H1 (cell line): Measurements from ENCODE around the gene PDC. TPM values are rescaled to one million over a fixed set of nuclear protein-coding genes. Genes with fewer than 3 reads are reported as not detected.

Experiments
- CTCF ChIA-PET: fragments of 300-600 bp; sonication (Branson Sonifier 250); formaldehyde crosslinking; loops from one replicate; lab custom pipeline; 2021; ENCODE audit not compliant: partially characterized antibody; lab: Charles Lee
- POLR2A ChIA-PET: fragments of 300-600 bp; sonication (Branson Sonifier 250); formaldehyde crosslinking; loops from one replicate; lab custom pipeline; 2021; ENCODE audit warnings: inconsistent platforms; ENCODE audit not compliant: partially characterized antibody; lab: Charles Lee
- DNase-seq, 2 experiments: peaks; one replicate each; pipeline versions ENCODE4 v3.0.0 to v3.0.0-alpha.2; 2010 to 2022; ENCODE audit warnings: low spot score in 2 of 2, low read depth in 1 of 2, mixed read lengths in 1 of 2
- FAIRE-seq: peaks from 2 replicates; lab custom pipeline; 2011; peaks lifted over from hg19 to GRCh38; lab: Jason Lieb, UNC
- H2AFZ ChIP-seq: 2 replicates; pipeline ENCODE4 v1.8.1; 2012; ENCODE audit warnings: low read length, inconsistent platforms
- H2AK5ac ChIP-seq: 2 replicates; pipeline ENCODE4 v1.6.1; 2013; ENCODE audit warnings: low read depth, low read length
- H2BK120ac ChIP-seq: replicated peaks from 2 replicates; pipeline ENCODE3; 2013; ENCODE audit warnings: low read depth, low read length, inconsistent platforms
- H2BK12ac ChIP-seq: 2 replicates; pipeline ENCODE4 v1.6.1; 2013; ENCODE audit warnings: low read depth, low read length
- H2BK15ac ChIP-seq: 2 replicates; pipeline ENCODE4 v1.6.1; 2013; ENCODE audit warnings: low read length
- H2BK20ac ChIP-seq: 2 replicates; pipeline ENCODE4 v1.6.1; 2013; ENCODE audit warnings: low read length
- H2BK5ac ChIP-seq: 2 replicates; pipeline ENCODE4 v1.6.1; 2013; ENCODE audit warnings: low read depth, low read length
- H3K14ac ChIP-seq: 2 replicates; pipeline ENCODE4 v1.6.1; 2013; ENCODE audit warnings: inconsistent platforms; ENCODE audit not compliant: insufficient read length
- H3K18ac ChIP-seq: 2 replicates; pipeline ENCODE4 v1.6.1; 2013; ENCODE audit warnings: low read length; ENCODE audit errors: extremely low read depth
- H3K23ac ChIP-seq: 2 replicates; pipeline ENCODE4 v1.6.1; 2013; ENCODE audit warnings: inconsistent platforms; ENCODE audit not compliant: insufficient read length
- H3K23me2 ChIP-seq: 2 replicates; pipeline ENCODE4 v1.6.1; 2013; ENCODE audit warnings: low read depth, low read length
- H3K27ac ChIP-seq: 2 replicates; pipeline ENCODE4 v1.6.1; 2011; ENCODE audit warnings: low read depth, low read length, inconsistent platforms
- H3K27me3 ChIP-seq, 4 experiments: replicated peaks in 1 of 4; 1 replicate in 1 of 4; 2 replicates in 3 of 4; pipeline versions ENCODE4 v1.6.1 to v1.8.1; 2011 to 2013; ENCODE audit warnings: low read length in 3 of 4, mild to moderate bottlenecking in 3 of 4, inconsistent platforms in 2 of 4, mixed read lengths in 2 of 4, moderate library complexity in 1 of 4; ENCODE audit not compliant: control insufficient read depth in 3 of 4, insufficient read depth in 3 of 4; ENCODE audit errors: extremely low read depth in 1 of 4
- H3K36me3 ChIP-seq, 4 experiments: 2 replicates each; pipeline versions ENCODE4 v1.6.1 to v1.8.1; 2011 to 2013; ENCODE audit warnings: mild to moderate bottlenecking in 4 of 4, low read length in 3 of 4, moderate library complexity in 2 of 4, control low read depth in 1 of 4, inconsistent platforms in 1 of 4; ENCODE audit not compliant: insufficient read depth in 4 of 4, control insufficient read depth in 2 of 4
- H3K4ac ChIP-seq: replicated peaks from 2 replicates; pipeline ENCODE3; 2013; ENCODE audit warnings: low read length, low read depth, mixed read lengths, inconsistent platforms; ENCODE audit not compliant: insufficient read length
- H3K4me1 ChIP-seq, 4 experiments: replicated peaks in 1 of 4; 1 replicate in 1 of 4; 2 replicates in 3 of 4; pipeline versions ENCODE4 v1.6.1 to v1.8.1; 2011 to 2013; ENCODE audit warnings: low read length in 3 of 4, inconsistent platforms in 2 of 4, mixed read lengths in 1 of 4; ENCODE audit not compliant: insufficient read depth in 4 of 4, control insufficient read depth in 3 of 4
- H3K4me2 ChIP-seq, 2 experiments: 2 replicates each; pipeline versions ENCODE4 v1.6.1 to v1.8.1; 2011 to 2013; ENCODE audit warnings: low read depth in 2 of 2, low read length in 2 of 2, control low read depth in 1 of 2, inconsistent platforms in 1 of 2, mild to moderate bottlenecking in 1 of 2; ENCODE audit not compliant: insufficient read depth in 1 of 2
- H3K4me3 ChIP-seq, 4 experiments: fragments of 200-600, 300-600 bp in 1 of 4; sonication (generic), shearing (Covaris generic), sonication (Bioruptor Twin) in 1 of 4; 2 replicates each; pipeline versions ENCODE4 v1.5.1 to v1.8.1; 2011 to 2016; ENCODE audit warnings: low read length in 4 of 4, low read depth in 3 of 4, control low read depth in 2 of 4, inconsistent platforms in 2 of 4, mild to moderate bottlenecking in 2 of 4, mixed read lengths in 1 of 4, moderate library complexity in 1 of 4; ENCODE audit not compliant: insufficient read depth in 2 of 4; ENCODE audit errors: extremely low read depth in 1 of 4
- H3K56ac ChIP-seq: replicated peaks from 2 replicates; pipeline ENCODE3; 2013; ENCODE audit warnings: low read depth, mild to moderate bottlenecking, mixed read lengths, low read length, inconsistent platforms; ENCODE audit not compliant: insufficient read length
- H3K79me1 ChIP-seq: 2 replicates; pipeline ENCODE4 v1.6.1; 2013; ENCODE audit warnings: low read depth, low read length, control low read depth
- H3K79me2 ChIP-seq, 2 experiments: 2 replicates each; pipeline versions ENCODE4 v1.6.1 to v1.8.1; 2012 to 2013; ENCODE audit warnings: low read length in 2 of 2, mild to moderate bottlenecking in 2 of 2, inconsistent platforms in 1 of 2; ENCODE audit not compliant: insufficient read depth in 2 of 2, control insufficient read depth in 1 of 2
- H3K9ac ChIP-seq, 4 experiments: replicated peaks in 1 of 4; 1 replicate in 1 of 4; 2 replicates in 3 of 4; pipeline versions ENCODE4 v1.6.1 to v1.8.1; 2011 to 2013; ENCODE audit warnings: low read depth in 3 of 4, low read length in 3 of 4, control low read depth in 2 of 4, mild to moderate bottlenecking in 2 of 4, moderate library complexity in 2 of 4, inconsistent platforms in 1 of 4; ENCODE audit errors: extremely low read depth in 1 of 4
- H3K9me3 ChIP-seq, 2 experiments: 2 replicates each; pipeline versions ENCODE4 v1.6.1 to v1.8.1; 2012 to 2013; ENCODE audit warnings: mild to moderate bottlenecking in 2 of 2, moderate library complexity in 2 of 2, control low read depth in 1 of 2, inconsistent platforms in 1 of 2, low read depth in 1 of 2, low read length in 1 of 2, mixed read lengths in 1 of 2; ENCODE audit not compliant: insufficient read depth in 2 of 2
- H4K20me1 ChIP-seq, 2 experiments: replicated peaks in 1 of 2; 2 replicates each; pipeline versions ENCODE3 to v1.8.1; 2011 to 2013; ENCODE audit warnings: inconsistent platforms in 2 of 2, low read length in 2 of 2, mild to moderate bottlenecking in 1 of 2; ENCODE audit not compliant: insufficient read depth in 2 of 2, control insufficient read depth in 1 of 2
- H4K5ac ChIP-seq: 2 replicates; pipeline ENCODE4 v1.6.1; 2013; ENCODE audit warnings: low read length, low read depth, mixed read lengths, inconsistent platforms; ENCODE audit not compliant: insufficient read length
- H4K8ac ChIP-seq: 2 replicates; pipeline ENCODE4 v1.8.0; 2013; ENCODE audit warnings: mild to moderate bottlenecking, moderate library complexity, low read length, inconsistent platforms; ENCODE audit not compliant: insufficient read depth; ENCODE audit errors: extremely low read depth
- H4K91ac ChIP-seq: replicated peaks from 2 replicates; pipeline ENCODE3; 2013; ENCODE audit warnings: low read length, mixed read lengths, inconsistent platforms; ENCODE audit not compliant: insufficient read length
- ATF2 ChIP-seq: IDR thresholded peaks from 2 replicates; pipeline ENCODE4 v1.6.1; 2012; ENCODE audit warnings: low read length, inconsistent platforms
- CHD1 ChIP-seq: IDR thresholded peaks from 2 replicates; pipeline ENCODE4 v1.6.1; 2012; ENCODE audit warnings: low read depth, low read length, improper control_type of control experiment
- CTBP2 ChIP-seq: IDR thresholded peaks from 2 replicates; pipeline ENCODE4 v1.7.0; 2011; ENCODE audit warnings: borderline replicate concordance, mild to moderate bottlenecking, moderate library complexity, mixed read lengths, low read length; ENCODE audit not compliant: insufficient read depth, insufficient read length
- EZH2 ChIP-seq: fragments of 200-600 bp; sonication (generic); IDR thresholded peaks from 2 replicates; pipeline ENCODE4 v1.7.1; 2012; ENCODE audit warnings: low read depth, mild to moderate bottlenecking, moderate library complexity, low read length, inconsistent platforms; ENCODE audit not compliant: severe bottlenecking
- NANOG ChIP-seq: IDR thresholded peaks from 2 replicates; pipeline ENCODE4 v1.6.1; 2011; ENCODE audit warnings: low read length, low read depth, mild to moderate bottlenecking, inconsistent platforms; ENCODE audit not compliant: insufficient read depth, poor library complexity, severe bottlenecking
- NRF1 ChIP-seq: IDR thresholded peaks from 2 replicates; pipeline ENCODE4 v1.6.1; 2011; ENCODE audit warnings: mild to moderate bottlenecking, low read depth, low read length, improper control_type of control experiment
- RAD21 ChIP-seq, 2 experiments: IDR thresholded peaks in 1 of 2; conservative IDR thresholded peaks in 1 of 2; 2 replicates each; pipeline ENCODE4 v1.6.1; 2011; ENCODE audit warnings: low read depth in 2 of 2, low read length in 2 of 2, improper control_type of control experiment in 1 of 2, inconsistent platforms in 1 of 2, mild to moderate bottlenecking in 1 of 2, moderate library complexity in 1 of 2
- RXRA ChIP-seq: IDR thresholded peaks from 2 replicates; pipeline ENCODE4 v1.6.1; 2011; ENCODE audit warnings: low read depth, mild to moderate bottlenecking, low read length, moderate library complexity; ENCODE audit not compliant: insufficient read depth
- SIX5 ChIP-seq: IDR thresholded peaks from 2 replicates; pipeline ENCODE4 v1.6.1; 2011; ENCODE audit warnings: mild to moderate bottlenecking, low read depth, low read length
- SP2 ChIP-seq: IDR thresholded peaks from 2 replicates; pipeline ENCODE4 v1.6.1; 2012; ENCODE audit warnings: mild to moderate bottlenecking, low read length, inconsistent platforms
- TCF12 ChIP-seq: IDR thresholded peaks from 2 replicates; pipeline ENCODE4 v1.6.1; 2011; ENCODE audit warnings: low read depth, mild to moderate bottlenecking, low read length
- WGBS, 2 experiments: shearing (Covaris generic) in 1 of 2; methylation state at CpG; one replicate each; pipeline versions ENCODE4 v1.1.6 to v1.1.7; 2013 to 2015; ENCODE audit warnings: low lambda C conversion rate in 2 of 2, mixed read lengths in 2 of 2, inconsistent platforms in 1 of 2, low coverage in 1 of 2, missing lambda C conversion rate in 1 of 2; ENCODE audit not compliant: insufficient replicate concordance in 2 of 2, insufficient coverage in 1 of 2, insufficient read length in 1 of 2; ENCODE audit errors: extremely low coverage in 1 of 2, missing lambda C conversion rate in 1 of 2; 5-methylcytosine and 5-hydroxymethylcytosine counted together
- polyA plus RNA-seq, 7 experiments: library from polyadenylated mRNA; depleted of rRNA in 3 of 7; stranded (reverse) in 5 of 7; unstranded in 2 of 7; fragments of >200 nt in 5 of 7; fragments of 200-250 nt in 2 of 7; gene quantifications; 1 replicate in 5 of 7; 2 replicates in 1 of 7; 4 replicates in 1 of 7; pipeline versions ENCODE4 v1.2.1 to v1.2.3, GENCODE V29; 2011 to 2013; ENCODE audit warnings: missing spikeins in 2 of 7, mixed read lengths in 2 of 7
- total RNA-seq: library from RNA; stranded (reverse); fragmentation: NEBNext Ultra II Directional; extraction: Animal tissue kit (Norgen Biotek cat#: 25700); gene quantifications from 2 replicates; pipeline ENCODE4 v1.2.1, GENCODE V29; 2021
- TF ChIP-seq, protein P1 (sequence below): IDR thresholded peaks from 2 replicates; pipeline ENCODE4 v1.6.1; 2012; ENCODE audit warnings: inconsistent platforms

PDC gene
- total and polyA plus RNA-seq, 2 of the 8 experiments (the other 6 are each of a cell fraction or from before 2014, with no cell fraction given): not detected

- CTCF ChIA-PET: no interaction called here
- Histone ChIP-seq H3K9me3 (no peaks in the 10 kb centered on the region), H3K18ac (no peak overlapping the region), H3K79me2 (no peaks in the 10 kb centered on the region), H3K4me2 (no peak overlapping the region), H3K4ac (no peak overlapping the region)
- TF ChIP-seq CHD1 (no peak), SIX5 (no peak), NANOG (no peak), TCF12 (no peak), NRF1 (no peak), ATF2 (no peak), RAD21 (IDR thresholded peaks at IDR 0.05 in 1 of 2, conservative IDR thresholded peaks at IDR 0.05 in 1 of 2; ENCODE audit: low read depth in 2 of 2, low read length in 2 of 2) (no peak), CTBP2 (no peak), RXRA (no peak), SP2 (no peak), EZH2 (no peak)
- TF ChIP-seq, protein P1, sequence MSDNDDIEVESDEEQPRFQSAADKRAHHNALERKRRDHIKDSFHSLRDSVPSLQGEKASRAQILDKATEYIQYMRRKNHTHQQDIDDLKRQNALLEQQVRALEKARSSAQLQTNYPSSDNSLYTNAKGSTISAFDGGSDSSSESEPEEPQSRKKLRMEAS: no peak
- TF ChIP-seq, all 59 proteins: peak for 0
- Histone ChIP-seq H4K5ac (no peak overlapping the region), H4K8ac (no peak overlapping the region), H2BK5ac (no peak overlapping the region), H3K23me2 (no peaks in the 10 kb centered on the region), H3K56ac (no peak overlapping the region), H3K27ac (no peak overlapping the region), H3K27me3 (no peaks in the 10 kb centered on the region), H3K9ac (no peak overlapping the region), H3K4me3 (no peak overlapping the region), H2BK20ac (no peak overlapping the region), H3K14ac (no peak overlapping the region), H3K4me1 (no peaks in the 10 kb centered on the region; a peak in 2 of 7 replicates), H3K36me3 (no peaks in the 10 kb centered on the region), H2AFZ (no peak overlapping the region), H4K91ac (no peak overlapping the region), H3K79me1 (no peaks in the 10 kb centered on the region), H2BK15ac (no peak overlapping the region), H2AK5ac (no peak overlapping the region), H2BK120ac (no peak overlapping the region), H3K23ac (no peak overlapping the region), H2BK12ac (no peak overlapping the region), H4K20me1 (no peaks in the 10 kb centered on the region)
- DNase-seq (no peak), FAIRE-seq (no peak)
- WGBS, 2 experiments: 96% methylated on average over 2 of the region's 2 CpGs; no CpG with 5 or more reads in 1 of the 2 experiments
- POLR2A ChIA-PET: no interaction called here
Measured at GRCh38 chr1:186465946-186466345, 5.0 kb upstream of the PDC start.
